ENCODE measurements around the gene VIL1.

VIL1 gene

GRCh38 chr2:218418717-218419458 lies at the start of gene VIL1:
VIL1 (plus strand) TSS chr2:218419123; CDS start chr2:218423779, 4,656 bp downstream.
- no peak for TF ChIP-seq SP1 (IDR thresholded peaks at IDR 0.05)
- TF ChIP-seq FOXM1 (IDR thresholded peaks at IDR 0.05; ENCODE audit: borderline replicate concordance) = no peak
- no peak for TF ChIP-seq PKNOX1 (IDR thresholded peaks at IDR 0.05)
- no peak for TF ChIP-seq BHLHE40 (IDR thresholded peaks at IDR 0.05; ENCODE audit: borderline replicate concordance)
- TF ChIP-seq CTBP1 (IDR thresholded peaks at IDR 0.05; ENCODE audit: borderline replicate concordance) = no peak
- no peak for TF ChIP-seq LEF1 (IDR thresholded peaks at IDR 0.05; ENCODE audit: borderline replicate concordance)
- TF ChIP-seq NFRKB (IDR thresholded peaks at IDR 0.05) = no peak
- no peak for TF ChIP-seq FOXA1 (IDR thresholded peaks at IDR 0.05)
- no peak for TF ChIP-seq SUZ12 (IDR thresholded peaks at IDR 0.05)
- TF ChIP-seq ELF4 (IDR thresholded peaks at IDR 0.05) = no peak
- TF ChIP-seq ARNT (IDR thresholded peaks at IDR 0.05) = no peak
- no peak for TF ChIP-seq TARDBP (IDR thresholded peaks at IDR 0.05)
- TF ChIP-seq HDGF (IDR thresholded peaks at IDR 0.05; ENCODE audit: borderline replicate concordance) = no peak
- no peak for TF ChIP-seq L3MBTL2 (conservative IDR thresholded peaks at IDR 0.05)
- TF ChIP-seq FOXK2 (IDR thresholded peaks at IDR 0.05) = no peak
- no peak for TF ChIP-seq ZNF384 (IDR thresholded peaks at IDR 0.05)
- no peak for DNase-seq (ENCODE audit: extremely low spot score)
- ChIA-PET POLR2A (no interaction called here), CTCF (interaction anchor here (1.0 kb wide), 1 partner anchor 23 kb away, joined by 3 read pairs; no protein-coding TSS in a partner anchor)

GRCh38 chr2:218369330-218369729 lies 49.6 kb upstream of the VIL1 start:
- CTCF ChIA-PET = no interaction called here
- POLR2A ChIA-PET = no interaction called here
- TF ChIP-seq L3MBTL2 (conservative IDR thresholded peaks at IDR 0.05) = no peak
- TF ChIP-seq ZNF384 (IDR thresholded peaks at IDR 0.05) = no peak
- TF ChIP-seq PKNOX1 (IDR thresholded peaks at IDR 0.05) = no peak
- TF ChIP-seq NFRKB (IDR thresholded peaks at IDR 0.05) = no peak
- TF ChIP-seq SP1 (IDR thresholded peaks at IDR 0.05) = no peak
- no peak for TF ChIP-seq ELF4 (IDR thresholded peaks at IDR 0.05)
- TF ChIP-seq TARDBP (IDR thresholded peaks at IDR 0.05) = no peak
- DNase-seq (ENCODE audit: extremely low spot score) = no peak

GRCh38 chr2:218370410-218371063 lies 48.4 kb upstream of the VIL1 start:
- TF ChIP-seq ZNF384 (IDR thresholded peaks at IDR 0.05) = no peak
- no peak for TF ChIP-seq ELF4 (IDR thresholded peaks at IDR 0.05)
- TF ChIP-seq SUZ12 (IDR thresholded peaks at IDR 0.05) = no peak
- TF ChIP-seq HDGF (IDR thresholded peaks at IDR 0.05; ENCODE audit: borderline replicate concordance) = no peak
- no peak for TF ChIP-seq NFRKB (IDR thresholded peaks at IDR 0.05)
- no peak for TF ChIP-seq CTBP1 (IDR thresholded peaks at IDR 0.05; ENCODE audit: borderline replicate concordance)
- TF ChIP-seq PKNOX1 (IDR thresholded peaks at IDR 0.05) = no peak
- TF ChIP-seq FOXK2 (IDR thresholded peaks at IDR 0.05) = no peak
- no peak for TF ChIP-seq LEF1 (IDR thresholded peaks at IDR 0.05; ENCODE audit: borderline replicate concordance)
- no peak for TF ChIP-seq BHLHE40 (IDR thresholded peaks at IDR 0.05; ENCODE audit: borderline replicate concordance)
- no peak for TF ChIP-seq L3MBTL2 (conservative IDR thresholded peaks at IDR 0.05)
- ChIA-PET POLR2A (interaction anchor here (1.2 kb wide), 1 partner anchor 84 kb away, joined by 3 read pairs; no protein-coding TSS in a partner anchor), CTCF (interaction anchor here (0.6 kb wide), 1 partner anchor 26 kb away, joined by 3 read pairs; no protein-coding TSS in a partner anchor)
- no peak for DNase-seq (ENCODE audit: extremely low spot score)

GRCh38 chr2:218371983-218372350 lies 47.0 kb upstream of the VIL1 start:
- CTCF ChIA-PET = no interaction called here

GRCh38 chr2:218374795-218375194 lies 44.1 kb upstream of the VIL1 start:
- CTCF ChIA-PET = no interaction called here
- TF ChIP-seq L3MBTL2 (conservative IDR thresholded peaks at IDR 0.05) (no peak), FOXK2 (IDR thresholded peaks at IDR 0.05) (no peak)
- no peak for DNase-seq (ENCODE audit: extremely low spot score)
- POLR2A ChIA-PET = no interaction called here

More at GRCh38 chr2:218371983-218372350, 47.0 kb upstream of the VIL1 start:
- POLR2A ChIA-PET = no interaction called here
- TF ChIP-seq FOXK2 (IDR thresholded peaks at IDR 0.05) (no peak), CTBP1 (IDR thresholded peaks at IDR 0.05; ENCODE audit: borderline replicate concordance) (no peak), ARNT (IDR thresholded peaks at IDR 0.05) (no peak), FOXM1 (IDR thresholded peaks at IDR 0.05; ENCODE audit: borderline replicate concordance) (no peak), L3MBTL2 (conservative IDR thresholded peaks at IDR 0.05) (no peak), SP1 (IDR thresholded peaks at IDR 0.05) (no peak), PKNOX1 (IDR thresholded peaks at IDR 0.05) (no peak), ELF4 (IDR thresholded peaks at IDR 0.05) (no peak), HDGF (IDR thresholded peaks at IDR 0.05; ENCODE audit: borderline replicate concordance) (no peak), LEF1 (IDR thresholded peaks at IDR 0.05; ENCODE audit: borderline replicate concordance) (no peak)
- no peak for DNase-seq (ENCODE audit: extremely low spot score)

GRCh38 chr2:218375212-218375611 lies 43.7 kb upstream of the VIL1 start:
- DNase-seq (ENCODE audit: extremely low spot score) = no peak
- CTCF ChIA-PET = no interaction called here
- TF ChIP-seq PKNOX1 (IDR thresholded peaks at IDR 0.05) (no peak), BHLHE40 (IDR thresholded peaks at IDR 0.05; ENCODE audit: borderline replicate concordance) (no peak), L3MBTL2 (conservative IDR thresholded peaks at IDR 0.05) (no peak), LEF1 (IDR thresholded peaks at IDR 0.05; ENCODE audit: borderline replicate concordance) (no peak), SP1 (IDR thresholded peaks at IDR 0.05) (no peak), FOXK2 (IDR thresholded peaks at IDR 0.05) (no peak), TARDBP (IDR thresholded peaks at IDR 0.05) (no peak), ARNT (IDR thresholded peaks at IDR 0.05) (no peak), FOXM1 (IDR thresholded peaks at IDR 0.05; ENCODE audit: borderline replicate concordance) (no peak), ZNF384 (IDR thresholded peaks at IDR 0.05) (no peak), CTBP1 (IDR thresholded peaks at IDR 0.05; ENCODE audit: borderline replicate concordance) (no peak)
- POLR2A ChIA-PET = no interaction called here

Measured in HEK293T (cell line).